ENCODE results near the gene MED15.

- TF ChIP-seq CTCF (IDR thresholded peaks at IDR 0.05), result no peak
- TF ChIP-seq POLR2AphosphoS5 (IDR thresholded peaks at IDR 0.05), result no peak
- no peak for TF ChIP-seq POLR2A (IDR thresholded peaks at IDR 0.05; ENCODE audit: low read depth)
- TF ChIP-seq EP300 (IDR thresholded peaks at IDR 0.05), result no peak
Observed at GRCh38 chr22:20572132-20572802, 64.9 kb downstream of the MED15 start.

All from esophagus muscularis mucosa (tissue), 4 donors.